ENCODE measurements around the gene CACNG1. TPM values are rescaled to one million over a fixed set of nuclear protein-coding genes. Genes with fewer than 3 reads are reported as not detected.

Gene CACNG1
- total RNA-seq, 1 experiment from 2014 or later: not detected

- no peak overlapping the region for H3K4me3 Mint-ChIP-seq (ENCODE audit: unreplicated experiment)
- POLR2A ChIA-PET: no interaction called here
- no TSS peak for BruUV-seq (replicated peaks)
- peaks cover 26% of the 10 kb centered on the region for H3K27me3 Mint-ChIP-seq (ENCODE audit: insufficient read depth, unreplicated experiment)
- H3K36me3 Mint-ChIP-seq (ENCODE audit: insufficient read depth, unreplicated experiment): no peaks in the 10 kb centered on the region
- no peak overlapping the region for H3K27ac Mint-ChIP-seq (ENCODE audit: low read depth, unreplicated experiment)
- intact Hi-C loops (cut with micrococcal nuclease): no loop called here
- CTCF ChIA-PET: no interaction called here
- DNase-seq (ENCODE audit: unreplicated experiment): no peak
- H3K9me3 Mint-ChIP-seq (ENCODE audit: unreplicated experiment): peaks cover 13% of the 10 kb centered on the region
- H3K4me1 Mint-ChIP-seq (ENCODE audit: insufficient read depth, unreplicated experiment): peaks cover 14% of the 10 kb centered on the region
- TF ChIP-seq, protein P1, sequence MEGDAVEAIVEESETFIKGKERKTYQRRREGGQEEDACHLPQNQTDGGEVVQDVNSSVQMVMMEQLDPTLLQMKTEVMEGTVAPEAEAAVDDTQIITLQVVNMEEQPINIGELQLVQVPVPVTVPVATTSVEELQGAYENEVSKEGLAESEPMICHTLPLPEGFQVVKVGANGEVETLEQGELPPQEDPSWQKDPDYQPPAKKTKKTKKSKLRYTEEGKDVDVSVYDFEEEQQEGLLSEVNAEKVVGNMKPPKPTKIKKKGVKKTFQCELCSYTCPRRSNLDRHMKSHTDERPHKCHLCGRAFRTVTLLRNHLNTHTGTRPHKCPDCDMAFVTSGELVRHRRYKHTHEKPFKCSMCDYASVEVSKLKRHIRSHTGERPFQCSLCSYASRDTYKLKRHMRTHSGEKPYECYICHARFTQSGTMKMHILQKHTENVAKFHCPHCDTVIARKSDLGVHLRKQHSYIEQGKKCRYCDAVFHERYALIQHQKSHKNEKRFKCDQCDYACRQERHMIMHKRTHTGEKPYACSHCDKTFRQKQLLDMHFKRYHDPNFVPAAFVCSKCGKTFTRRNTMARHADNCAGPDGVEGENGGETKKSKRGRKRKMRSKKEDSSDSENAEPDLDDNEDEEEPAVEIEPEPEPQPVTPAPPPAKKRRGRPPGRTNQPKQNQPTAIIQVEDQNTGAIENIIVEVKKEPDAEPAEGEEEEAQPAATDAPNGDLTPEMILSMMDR (IDR thresholded peaks at IDR 0.05; ENCODE audit: unreplicated experiment): no peak
These were observed 2.1 kb upstream of the CACNG1 start for GRCh38 chr17:67041941-67042899.

GRCh38 chr17:67043283-67043682, 1.1 kb upstream of the CACNG1 start:
- Mint-ChIP-seq H3K36me3 (ENCODE audit: insufficient read depth, unreplicated experiment) (no peaks in the 10 kb centered on the region), H3K9me3 (ENCODE audit: unreplicated experiment) (peaks cover 13% of the 10 kb centered on the region), H3K27me3 (ENCODE audit: insufficient read depth, unreplicated experiment) (peaks cover 16% of the 10 kb centered on the region), H3K4me3 (ENCODE audit: unreplicated experiment) (no peak overlapping the region), H3K4me1 (ENCODE audit: insufficient read depth, unreplicated experiment) (peaks cover 14% of the 10 kb centered on the region), H3K27ac (ENCODE audit: low read depth, unreplicated experiment) (no peak overlapping the region)
- ChIA-PET POLR2A (interaction anchor here (0.6 kb wide), 1 partner anchor 684 kb away, joined by 3 read pairs; no protein-coding TSS in a partner anchor), CTCF (interaction anchor here (1.1 kb wide), 1 partner anchor 25 kb away, joined by 3 read pairs; no protein-coding TSS in a partner anchor)
- DNase-seq (ENCODE audit: unreplicated experiment): no peak
- no TSS peak for BruUV-seq (replicated peaks)
- TF ChIP-seq, protein P1 (IDR thresholded peaks at IDR 0.05; ENCODE audit: unreplicated experiment): no peak
- intact Hi-C loops (cut with micrococcal nuclease): no loop called here

- intact Hi-C loops (cut with micrococcal nuclease): no loop called here
- no peak overlapping the region for H3K4me3 Mint-ChIP-seq (ENCODE audit: unreplicated experiment)
- H3K27ac Mint-ChIP-seq (ENCODE audit: low read depth, unreplicated experiment): no peak overlapping the region
- TF ChIP-seq, protein P1 (IDR thresholded peaks at IDR 0.05; ENCODE audit: unreplicated experiment): no peak
- peaks cover 9% of the 10 kb centered on the region for H3K27me3 Mint-ChIP-seq (ENCODE audit: insufficient read depth, unreplicated experiment)
- H3K4me1 Mint-ChIP-seq (ENCODE audit: insufficient read depth, unreplicated experiment): peaks cover 14% of the 10 kb centered on the region
- no peaks in the 10 kb centered on the region for H3K36me3 Mint-ChIP-seq (ENCODE audit: insufficient read depth, unreplicated experiment)
- no peak for DNase-seq (ENCODE audit: unreplicated experiment)
- ChIA-PET POLR2A (no interaction called here), CTCF (no interaction called here)
- peaks cover 21% of the 10 kb centered on the region for H3K9me3 Mint-ChIP-seq (ENCODE audit: unreplicated experiment)
- BruUV-seq (replicated peaks): no TSS peak
These were observed 586 bp downstream of the CACNG1 start for GRCh38 chr17:67044940-67045339.

DNA sequence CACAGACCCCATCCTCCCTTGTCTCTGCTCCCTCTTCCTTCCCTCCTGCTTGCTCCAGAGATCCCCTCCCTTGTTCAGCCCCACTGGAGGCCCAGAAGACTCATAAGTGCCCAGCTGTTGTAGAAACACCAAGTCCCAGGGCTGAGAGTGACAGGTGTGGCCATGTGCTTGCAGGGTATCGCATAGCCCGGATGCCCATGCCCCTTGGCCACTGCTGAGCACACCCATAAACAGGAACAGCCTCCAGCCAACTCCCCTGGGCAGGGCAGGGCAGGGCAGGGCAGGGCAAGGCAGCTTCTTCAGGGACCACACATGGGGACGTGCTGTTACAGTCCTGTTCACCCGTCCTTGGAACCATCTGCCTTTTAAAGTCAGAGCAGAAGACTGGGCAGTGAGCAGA, 2.0 kb downstream of the CACNG1 start:
- peaks cover 9% of the 10 kb centered on the region for H3K27me3 Mint-ChIP-seq (ENCODE audit: insufficient read depth, unreplicated experiment)

More for the DNA sequence above, 2.0 kb downstream of the CACNG1 start:
- Mint-ChIP-seq H3K9me3 (ENCODE audit: unreplicated experiment) (peaks cover 15% of the 10 kb centered on the region), H3K27ac (ENCODE audit: low read depth, unreplicated experiment) (no peak overlapping the region), H3K4me1 (ENCODE audit: insufficient read depth, unreplicated experiment) (peaks cover 14% of the 10 kb centered on the region), H3K36me3 (ENCODE audit: insufficient read depth, unreplicated experiment) (no peaks in the 10 kb centered on the region), H3K4me3 (ENCODE audit: unreplicated experiment) (no peak overlapping the region)
- CTCF ChIA-PET: no interaction called here
- intact Hi-C loops (cut with micrococcal nuclease): no loop called here
- POLR2A ChIA-PET: no interaction called here
- TF ChIP-seq, protein P1 (IDR thresholded peaks at IDR 0.05; ENCODE audit: unreplicated experiment): no peak
- BruUV-seq (replicated peaks): no TSS peak
- no peak for DNase-seq (ENCODE audit: unreplicated experiment)

Data from MCF 10A (cell line).